ENCODE results near the gene HOXD13.

- TF ChIP-seq POLR2A (IDR thresholded peaks at IDR 0.05; ENCODE audit: low read depth, low read length) (no peak), POLR2AphosphoS5 (IDR thresholded peaks at IDR 0.05; ENCODE audit: low read depth, low read length) (no peak)
Measured at GRCh38 chr2:176081837-176082524, 10.5 kb upstream of the HOXD13 start.

Data from GM12892 (cell line).